GM13976 (cell line): ENCODE data around the gene RNF32.

ENCODE experiments used
- DNase-seq: peaks from one replicate; pipeline ENCODE4 v3.0.0; 2012; ENCODE audit warnings: low spot score
- in situ Hi-C: fragments of 300-500 bp; cut with MboI; formaldehyde crosslinking; loops from one replicate; pipeline ENCODE4 v1.12.0; 2022; ENCODE audit warnings: low sequenced_read_pairs, mixed read lengths, inconsistent platforms; ENCODE audit not compliant: unreplicated experiment
- TF ChIP-seq, protein P1 (sequence below): IDR thresholded peaks from 2 replicates; pipeline ENCODE4 v1.5.1; 2012; ENCODE audit warnings: borderline replicate concordance, mild to moderate bottlenecking; ENCODE audit not compliant: insufficient read depth; ENCODE audit errors: extremely low read depth, missing control alignments, control extremely low read depth

The RNF32 gene

DNA sequence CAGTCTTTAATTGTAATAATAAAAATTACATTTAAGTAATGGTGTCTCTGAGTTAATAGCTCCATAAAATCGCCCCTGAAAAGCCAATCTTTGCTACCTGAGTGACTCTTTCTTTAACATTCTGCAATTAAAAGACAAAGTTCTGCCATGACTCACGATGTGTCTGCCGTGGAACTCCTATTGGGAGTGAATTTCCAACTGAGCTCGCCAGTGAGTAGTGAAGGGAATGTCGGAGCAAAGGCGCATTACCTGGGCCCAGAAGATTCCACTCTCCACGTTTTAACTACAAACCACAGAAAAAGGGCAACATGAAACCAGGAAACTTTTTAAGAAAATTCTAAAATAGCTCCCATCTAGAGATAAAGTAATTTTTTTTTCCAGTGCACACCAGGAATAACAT, 36.9 kb upstream of the RNF32 start:
- TF ChIP-seq, protein P1, sequence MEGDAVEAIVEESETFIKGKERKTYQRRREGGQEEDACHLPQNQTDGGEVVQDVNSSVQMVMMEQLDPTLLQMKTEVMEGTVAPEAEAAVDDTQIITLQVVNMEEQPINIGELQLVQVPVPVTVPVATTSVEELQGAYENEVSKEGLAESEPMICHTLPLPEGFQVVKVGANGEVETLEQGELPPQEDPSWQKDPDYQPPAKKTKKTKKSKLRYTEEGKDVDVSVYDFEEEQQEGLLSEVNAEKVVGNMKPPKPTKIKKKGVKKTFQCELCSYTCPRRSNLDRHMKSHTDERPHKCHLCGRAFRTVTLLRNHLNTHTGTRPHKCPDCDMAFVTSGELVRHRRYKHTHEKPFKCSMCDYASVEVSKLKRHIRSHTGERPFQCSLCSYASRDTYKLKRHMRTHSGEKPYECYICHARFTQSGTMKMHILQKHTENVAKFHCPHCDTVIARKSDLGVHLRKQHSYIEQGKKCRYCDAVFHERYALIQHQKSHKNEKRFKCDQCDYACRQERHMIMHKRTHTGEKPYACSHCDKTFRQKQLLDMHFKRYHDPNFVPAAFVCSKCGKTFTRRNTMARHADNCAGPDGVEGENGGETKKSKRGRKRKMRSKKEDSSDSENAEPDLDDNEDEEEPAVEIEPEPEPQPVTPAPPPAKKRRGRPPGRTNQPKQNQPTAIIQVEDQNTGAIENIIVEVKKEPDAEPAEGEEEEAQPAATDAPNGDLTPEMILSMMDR = no peak
- in situ Hi-C loops = no loop called here
- no peak for DNase-seq

DNA sequence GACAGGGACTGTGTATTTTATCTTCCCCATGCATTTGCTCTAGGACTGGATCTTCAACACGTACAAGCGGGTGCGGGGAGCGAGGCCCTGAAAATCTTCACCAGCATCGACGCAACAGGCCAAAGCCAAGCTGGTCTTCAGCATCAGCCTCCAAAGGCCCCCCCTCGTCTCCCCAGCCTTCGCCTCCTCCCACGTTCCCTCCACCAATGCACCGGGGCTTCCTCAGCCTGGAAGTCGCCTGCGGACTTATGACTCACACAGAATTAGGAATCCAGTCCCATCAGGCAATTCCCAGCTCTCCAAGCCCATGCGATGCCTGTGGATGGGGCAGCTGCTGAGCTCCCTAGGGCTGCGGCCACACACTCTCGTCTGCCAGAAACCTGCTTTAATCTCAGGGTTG, 36.3 kb upstream of the RNF32 start:
- DNase-seq = no peak
- TF ChIP-seq, protein P1 = no peak
- in situ Hi-C loops = no loop called here

DNA sequence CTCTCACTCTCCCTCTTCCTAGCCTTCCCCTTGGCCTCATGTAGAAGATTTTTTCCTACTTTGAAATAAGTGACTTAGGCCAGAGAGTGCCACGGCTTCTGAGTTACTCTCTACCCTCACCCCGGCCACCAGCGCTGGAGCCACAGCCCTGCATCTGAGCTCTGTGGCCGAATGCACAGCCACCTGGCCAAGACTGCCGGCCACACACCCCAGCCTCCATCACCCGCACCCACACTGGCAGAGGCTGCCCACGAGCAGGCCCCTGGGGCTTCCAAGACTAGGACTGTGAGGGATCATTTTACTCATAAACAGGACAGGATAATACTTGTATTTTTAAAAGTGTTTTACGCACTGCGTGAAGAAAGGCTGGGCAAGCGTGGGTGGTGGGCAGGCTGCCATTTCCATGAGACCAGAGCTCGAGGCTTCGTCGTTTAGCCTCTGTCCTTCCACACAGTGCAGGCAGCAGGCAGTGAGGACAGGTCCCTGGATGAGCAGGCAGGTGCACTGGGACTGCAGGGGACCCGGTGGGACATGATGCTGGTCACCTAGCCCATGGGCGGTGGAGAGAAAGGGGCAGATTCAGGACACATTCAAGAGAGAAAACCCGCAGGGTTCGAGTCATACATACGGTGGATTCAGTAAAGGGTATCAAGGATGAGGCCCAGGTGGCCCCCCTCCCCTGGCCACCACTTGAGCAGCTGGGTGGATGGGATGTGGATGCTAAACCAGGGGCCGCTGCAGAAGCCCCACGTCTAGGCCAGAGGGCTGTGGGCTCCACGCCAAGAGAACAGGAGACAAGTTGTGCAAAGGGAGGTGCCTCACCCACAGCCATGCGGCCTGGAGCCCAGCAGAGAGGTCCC, 35.5 kb upstream of the RNF32 start:
- no peak for DNase-seq
- TF ChIP-seq, protein P1 = no peak
- in situ Hi-C loops = no loop called here

DNA sequence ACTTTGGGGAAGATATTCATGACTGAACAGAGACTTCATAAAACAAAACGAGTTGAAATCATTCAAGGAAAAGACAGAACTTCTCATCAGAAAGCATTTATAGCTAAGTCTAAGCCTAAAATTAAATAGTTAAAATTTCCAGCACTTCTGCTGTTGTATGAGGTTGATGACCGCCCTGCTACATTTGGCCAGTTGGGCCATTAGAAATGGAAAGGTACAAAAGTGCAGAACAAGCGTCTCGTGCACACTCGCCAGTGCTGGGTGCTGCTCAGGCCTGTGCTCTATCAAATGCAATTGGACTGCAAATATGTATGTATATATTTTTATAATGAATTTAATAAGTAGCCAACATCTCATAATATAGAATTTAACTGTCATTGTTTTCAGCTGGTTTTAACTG, 34.4 kb upstream of the RNF32 start:
- in situ Hi-C loops = no loop called here
- TF ChIP-seq, protein P1 = no peak
- no peak for DNase-seq

DNA sequence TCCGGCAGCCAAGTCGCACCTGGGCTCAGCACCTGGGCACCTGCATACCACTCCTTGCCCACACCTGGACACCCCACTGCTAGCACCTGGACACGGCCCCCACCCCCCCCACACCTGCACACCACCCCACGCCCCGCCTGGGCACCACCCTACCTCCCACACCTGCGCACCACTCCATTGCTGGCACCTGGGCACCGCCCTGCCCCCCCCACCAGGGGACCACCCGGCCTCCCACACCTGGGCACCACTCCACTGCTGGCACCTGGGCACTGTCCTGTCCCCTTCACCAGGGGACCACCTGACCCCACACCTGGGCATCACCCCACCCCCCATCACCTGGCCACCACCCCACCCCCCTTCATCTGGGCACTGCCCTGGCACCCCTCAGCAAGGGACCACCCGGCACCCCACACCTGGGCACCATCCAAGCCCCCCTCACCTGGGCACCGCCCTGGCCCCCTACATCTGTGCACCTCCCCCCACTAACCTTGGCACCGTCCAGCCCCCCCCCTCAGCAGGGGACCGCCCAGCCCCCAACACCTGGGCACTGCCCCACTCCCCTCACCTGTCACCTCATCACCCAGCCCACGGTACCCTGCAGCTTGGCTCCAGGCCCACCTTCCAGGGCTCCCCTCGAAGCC, 33.8 kb upstream of the RNF32 start:
- TF ChIP-seq, protein P1 = no peak
- in situ Hi-C loops = no loop called here
- no peak for DNase-seq

DNA sequence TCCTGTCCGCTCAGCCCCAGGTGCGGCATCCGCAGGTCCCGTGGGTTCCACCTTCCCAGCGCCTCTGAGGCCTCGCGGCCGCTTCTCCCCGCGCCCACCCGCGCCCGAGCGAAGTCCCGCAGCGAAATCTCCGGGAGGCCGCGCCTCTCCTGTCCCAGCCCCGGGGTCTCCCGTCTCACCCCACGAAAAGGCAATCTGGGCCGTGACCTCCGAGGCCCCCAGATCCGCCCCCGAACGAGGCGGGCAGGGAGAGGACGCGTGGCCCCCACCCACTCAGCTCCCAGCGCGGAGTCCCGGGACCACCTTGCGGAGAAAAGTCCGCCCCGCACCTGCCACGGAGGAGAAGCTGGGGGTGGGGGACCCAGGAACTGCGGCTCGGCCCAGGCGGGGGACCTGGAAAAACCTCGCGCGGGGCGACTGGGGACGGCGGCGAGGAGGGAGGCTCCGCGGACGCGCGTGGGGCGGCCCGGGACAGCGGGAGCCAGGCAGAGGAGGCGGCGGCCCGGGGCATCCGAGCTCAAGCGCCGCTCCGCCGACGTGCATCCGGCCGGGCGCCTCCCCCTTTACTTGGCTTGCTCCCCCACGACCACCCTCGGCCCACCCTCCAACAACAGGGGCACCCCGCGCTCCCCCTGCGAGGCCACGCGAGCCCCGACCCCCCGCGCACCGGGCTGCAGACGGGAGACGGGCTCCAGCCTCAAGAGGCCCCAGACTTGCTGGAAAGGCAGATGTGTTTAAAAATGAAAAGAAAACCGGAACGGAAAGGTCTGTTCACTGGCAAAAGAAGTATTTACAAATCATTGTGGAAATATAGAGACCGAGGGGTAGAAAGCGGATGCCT, 33.0 kb upstream of the RNF32 start:
- TF ChIP-seq, protein P1 = no peak
- DNase-seq = peak; percentile 45
- in situ Hi-C loops = no loop called here
